A673 (cell line): Measurements from ENCODE around the gene CIT. TPM values are rescaled to one million over a fixed set of nuclear protein-coding genes. Genes with fewer than 3 reads are reported as not detected.

Experiments
- BruUV-seq: library from RNA; stranded (reverse); fragments of 400-500 nt; replicated peaks from 2 replicates; lab custom pipeline; 2021; lab: Mats Ljungman, UMichigan
- CTCF ChIA-PET: fragments of 300-600 bp; sonication (Branson Sonifier 250); formaldehyde crosslinking; loops from one replicate; lab custom pipeline; 2022; ENCODE audit warnings: antibody characterized with exemption; lab: Charles Lee
- POLR2A ChIA-PET: fragments of 300-600 bp; sonication (Branson Sonifier 250); formaldehyde crosslinking; loops from one replicate; lab custom pipeline; 2022; ENCODE audit warnings: antibody characterized with exemption; ENCODE audit not compliant: low non-redundant PET; lab: Charles Lee
- DNase-seq: peaks from one replicate; pipeline ENCODE4 v3.0.0-alpha.2; 2015; ENCODE audit warnings: low spot score
- H3K27ac ChIP-seq: fragments of 200-600 bp; sonication (generic); 2 replicates; pipeline ENCODE4 v1.5.1; 2016; ENCODE audit warnings: mixed run types, low read depth, mild to moderate bottlenecking, mixed read lengths, antibody characterized with exemption, low read length; ENCODE audit not compliant: poor library complexity, severe bottlenecking
- H3K27me3 ChIP-seq: fragments of 200-600 bp; sonication (generic); replicated peaks from 2 replicates; pipeline ENCODE4 v1.6.1; 2017; ENCODE audit warnings: mixed run types, low read depth, mild to moderate bottlenecking, mixed read lengths, antibody characterized with exemption, low read length; ENCODE audit not compliant: insufficient read depth, poor library complexity
- H3K36me3 ChIP-seq: fragments of 200-600 bp; sonication (generic); 2 replicates; pipeline ENCODE4 v1.6.1; 2016; ENCODE audit warnings: mixed run types, mild to moderate bottlenecking, mixed read lengths, antibody characterized with exemption, low read length; ENCODE audit not compliant: insufficient read depth, poor library complexity, severe bottlenecking
- H3K4me1 ChIP-seq: fragments of 200-600 bp; sonication (generic); 2 replicates; pipeline ENCODE4 v1.6.1; 2017; ENCODE audit warnings: mixed run types, mild to moderate bottlenecking, mixed read lengths, antibody characterized with exemption, low read length; ENCODE audit not compliant: insufficient read depth, poor library complexity, severe bottlenecking
- H3K4me3 ChIP-seq: fragments of 200-600 bp; sonication (generic); 2 replicates; pipeline ENCODE4 v1.5.1; 2016; ENCODE audit warnings: low read depth, mixed run types, mild to moderate bottlenecking, mixed read lengths, low read length; ENCODE audit not compliant: poor library complexity, severe bottlenecking
- H3K9me3 ChIP-seq: fragments of 200-600 bp; sonication (generic); 2 replicates; pipeline ENCODE4 v1.6.1; 2016; ENCODE audit warnings: mixed run types, low read depth, mild to moderate bottlenecking, mixed read lengths, antibody characterized with exemption, low read length; ENCODE audit not compliant: poor library complexity, severe bottlenecking
- EZH2 ChIP-seq: fragments of 200-600 bp; sonication (generic); IDR thresholded peaks from 2 replicates; pipeline ENCODE4 v1.6.1; 2017; ENCODE audit warnings: borderline replicate concordance, low read depth, mild to moderate bottlenecking, mixed read lengths, antibody characterized with exemption, low read length; ENCODE audit not compliant: poor library complexity, severe bottlenecking
- intact Hi-C: fragments of 100-400 bp; cut with micrococcal nuclease; formaldehyde crosslinking; loops from one replicate; pipeline ENCODE4 v1.10.0; 2022; ENCODE audit not compliant: unreplicated experiment
- total RNA-seq: library from RNA; stranded (reverse); gene quantifications from 2 replicates; pipeline ENCODE4 v1.2.3, GENCODE V29; 2021
- TF ChIP-seq, protein P1 (sequence below): fragments of 300-800, 200-600 bp; sonication (generic); conservative IDR thresholded peaks from 2 replicates; pipeline ENCODE4 v1.5.1; 2017; ENCODE audit warnings: low read depth, mild to moderate bottlenecking, antibody characterized with exemption, low read length, moderate library complexity, mixed read lengths

CIT gene
- total RNA-seq, 1 experiment from 2014 or later = 62.4 TPM

DNA sequence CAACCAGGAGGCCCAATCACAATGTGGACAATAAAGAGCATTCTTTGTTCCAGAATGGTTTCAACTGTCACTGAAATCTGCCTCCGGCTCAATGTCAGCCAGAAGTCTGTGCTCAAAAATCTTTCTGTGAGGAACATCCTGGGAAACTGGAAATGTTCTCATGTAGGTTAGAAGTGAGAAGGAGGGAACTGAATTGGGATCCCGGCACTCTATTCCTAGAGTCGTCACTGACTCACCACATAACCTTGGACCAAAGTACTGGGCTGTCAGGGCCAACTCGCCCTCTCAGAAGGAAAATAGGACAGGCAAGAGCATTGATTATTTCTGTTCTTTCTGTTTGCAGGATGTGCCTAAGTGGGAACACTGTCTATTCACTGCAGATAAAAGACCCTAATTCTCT is 151.6 kb downstream of the CIT start:
- ChIA-PET POLR2A (no interaction called here), CTCF (no interaction called here)
- Histone ChIP-seq H3K36me3 (peaks cover 2% of the 10 kb centered on the region), H3K27ac (no peak overlapping the region), H3K4me1 (no peaks in the 10 kb centered on the region), H3K27me3 (no peaks in the 10 kb centered on the region), H3K4me3 (no peak overlapping the region), H3K9me3 (no peaks in the 10 kb centered on the region)
- no TSS peak for BruUV-seq
- no peak for DNase-seq
- intact Hi-C loops = no loop called here
- TF ChIP-seq, protein P1, sequence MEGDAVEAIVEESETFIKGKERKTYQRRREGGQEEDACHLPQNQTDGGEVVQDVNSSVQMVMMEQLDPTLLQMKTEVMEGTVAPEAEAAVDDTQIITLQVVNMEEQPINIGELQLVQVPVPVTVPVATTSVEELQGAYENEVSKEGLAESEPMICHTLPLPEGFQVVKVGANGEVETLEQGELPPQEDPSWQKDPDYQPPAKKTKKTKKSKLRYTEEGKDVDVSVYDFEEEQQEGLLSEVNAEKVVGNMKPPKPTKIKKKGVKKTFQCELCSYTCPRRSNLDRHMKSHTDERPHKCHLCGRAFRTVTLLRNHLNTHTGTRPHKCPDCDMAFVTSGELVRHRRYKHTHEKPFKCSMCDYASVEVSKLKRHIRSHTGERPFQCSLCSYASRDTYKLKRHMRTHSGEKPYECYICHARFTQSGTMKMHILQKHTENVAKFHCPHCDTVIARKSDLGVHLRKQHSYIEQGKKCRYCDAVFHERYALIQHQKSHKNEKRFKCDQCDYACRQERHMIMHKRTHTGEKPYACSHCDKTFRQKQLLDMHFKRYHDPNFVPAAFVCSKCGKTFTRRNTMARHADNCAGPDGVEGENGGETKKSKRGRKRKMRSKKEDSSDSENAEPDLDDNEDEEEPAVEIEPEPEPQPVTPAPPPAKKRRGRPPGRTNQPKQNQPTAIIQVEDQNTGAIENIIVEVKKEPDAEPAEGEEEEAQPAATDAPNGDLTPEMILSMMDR = no peak
- no peak for TF ChIP-seq EZH2

DNA sequence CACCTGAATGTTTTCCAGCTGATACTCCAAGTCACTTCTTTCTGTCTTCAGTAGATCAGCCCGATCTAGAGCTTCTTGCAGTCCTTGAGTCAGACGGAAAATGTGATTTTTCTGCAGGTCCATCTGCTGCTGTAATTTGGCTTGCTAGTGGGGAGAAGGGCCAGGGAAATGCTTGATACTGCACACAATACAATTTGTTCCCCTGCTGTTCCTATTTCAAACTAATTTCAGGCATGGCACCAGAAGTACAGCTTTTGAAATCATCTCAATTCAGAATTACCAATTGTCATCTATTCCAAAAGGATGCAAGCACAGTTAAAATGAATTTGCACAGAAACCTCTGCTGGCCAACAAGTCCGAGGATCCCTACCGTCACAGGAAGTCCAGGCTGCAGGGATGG is 155.8 kb downstream of the CIT start:
- Histone ChIP-seq H3K27me3 (no peaks in the 10 kb centered on the region), H3K4me1 (no peaks in the 10 kb centered on the region), H3K4me3 (no peak overlapping the region), H3K27ac (no peak overlapping the region), H3K9me3 (no peaks in the 10 kb centered on the region), H3K36me3 (peaks cover 20% of the 10 kb centered on the region)
- no peak for TF ChIP-seq EZH2
- TF ChIP-seq, protein P1 = no peak
- intact Hi-C loops = no loop called here
- CTCF ChIA-PET = no interaction called here
- BruUV-seq = no TSS peak
- DNase-seq = no peak
- POLR2A ChIA-PET = no interaction called here

DNA sequence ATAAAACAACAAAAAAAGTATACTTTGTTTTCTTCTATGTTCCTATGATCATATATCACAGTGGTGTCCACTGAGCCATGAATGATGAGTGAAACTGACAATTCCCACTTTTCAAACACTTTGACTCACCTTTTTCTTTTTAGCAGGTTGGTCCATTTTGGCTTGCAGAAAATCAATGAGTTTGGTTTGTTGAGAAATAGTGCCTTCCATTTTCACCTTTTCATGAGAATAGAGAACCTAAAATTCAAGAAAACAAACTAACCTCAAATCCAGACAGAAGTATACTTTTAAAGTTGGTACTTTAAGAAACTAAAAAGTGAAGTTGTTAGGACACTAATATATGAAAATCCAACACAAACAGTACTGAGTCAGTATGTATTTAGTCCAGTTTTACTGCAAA is 156.8 kb downstream of the CIT start:
- intact Hi-C loops = no loop called here

More for the DNA sequence above, 156.8 kb downstream of the CIT start:
- ChIA-PET POLR2A (no interaction called here), CTCF (no interaction called here)
- TF ChIP-seq, protein P1 = no peak
- no peak for TF ChIP-seq EZH2
- peaks cover 23% of the 10 kb centered on the region for H3K36me3 ChIP-seq
- H3K9me3 ChIP-seq = no peaks in the 10 kb centered on the region
- DNase-seq = no peak
- BruUV-seq = no TSS peak
- H3K4me1 ChIP-seq = no peaks in the 10 kb centered on the region
- H3K27ac ChIP-seq = no peak overlapping the region
- H3K4me3 ChIP-seq = no peak overlapping the region
- no peaks in the 10 kb centered on the region for H3K27me3 ChIP-seq
